K562 (cell line): ENCODE results near the gene SKIC8. TPM values are rescaled to one million over a fixed set of nuclear protein-coding genes. Genes with fewer than 3 reads are reported as not detected.

Experiments
- ID3 ChIP-seq, 2 experiments: fragments of 250-450 bp in 1 of 2; fragments of 450-650 bp in 1 of 2; sonication (Bioruptor Pico) in 1 of 2; IDR thresholded peaks; 2 replicates each; pipeline versions ENCODE4 v1.6.1 to v1.8.0; 2016 to 2021; ENCODE audit warnings: mild to moderate bottlenecking in 2 of 2, moderate library complexity in 2 of 2, missing compliant biosample characterization in 1 of 2, missing genetic modification characterization in 1 of 2
- NCOA4 ChIP-seq: fragments of 450-650 bp; IDR thresholded peaks from 2 replicates; pipeline ENCODE4 v1.6.1; 2018; ENCODE audit warnings: mild to moderate bottlenecking; ENCODE audit not compliant: partially characterized antibody
- POU5F1 ChIP-seq: fragments of 150-350 bp; IDR thresholded peaks from 2 replicates; pipeline ENCODE4 v1.6.1; 2014; ENCODE audit warnings: borderline replicate concordance, low read length, low read depth, mild to moderate bottlenecking; ENCODE audit not compliant: partially characterized antibody
- ZNF408 ChIP-seq: fragments of 250-450 bp; sonication (Bioruptor Pico); IDR thresholded peaks from 2 replicates; pipeline ENCODE4 v1.4.0; 2020; ENCODE audit warnings: low read depth, mild to moderate bottlenecking, moderate library complexity
- ZNF830 ChIP-seq: fragments of 250-450 bp; sonication (Bioruptor Pico); IDR thresholded peaks from 2 replicates; pipeline ENCODE4 v1.5.0; 2021; ENCODE audit warnings: mild to moderate bottlenecking
- polyA plus RNA-seq, 8 experiments: library from polyadenylated mRNA; depleted of rRNA in 4 of 8; stranded (reverse) in 5 of 8; unstranded in 3 of 8; fragments of >200 nt; fragmentation: Nextera tagmentation in 2 of 8; fragmentation: Illumina TruSeq in 1 of 8; extraction: Ambion mirVana in 2 of 8; extraction: Trizol in 1 of 8; gene quantifications; 2 replicates each; pipeline versions ENCODE4 v1.2.1 to v1.2.3, GENCODE V29; 2011 to 2014; ENCODE audit warnings: inconsistent platforms in 1 of 8, missing spikeins in 1 of 8
- total RNA-seq, 7 experiments: library from RNA; depleted of rRNA in 6 of 7; stranded (reverse); fragments of >200 nt in 6 of 7; fragmentation: Illumina TruSeq in 2 of 7; extraction: Trizol in 2 of 7; gene quantifications; 2 replicates each; pipeline versions ENCODE4 v1.2.1 to v1.2.3, GENCODE V29; 2011 to 2021; ENCODE audit warnings: low replicate concordance in 1 of 7
- TF ChIP-seq, protein P1 (sequence below), 2 experiments: fragments of 450-650 bp in 1 of 2; IDR thresholded peaks; 2 replicates each; pipeline ENCODE4 v1.6.1; 2011 to 2017; ENCODE audit warnings: low read depth in 2 of 2, antibody characterized with exemption in 1 of 2, borderline replicate concordance in 1 of 2, low read length in 1 of 2, mild to moderate bottlenecking in 1 of 2, mixed read lengths in 1 of 2; ENCODE audit not compliant: control insufficient read depth in 1 of 2
- TF ChIP-seq, protein P2 (sequence below): sonication (generic); formaldehyde crosslinking; IDR thresholded peaks from 2 replicates; pipeline ENCODE4 v1.8.1; 2023; ENCODE audit warnings: mild to moderate bottlenecking, missing genetic modification reagents
- TF ChIP-seq, protein P3 (sequence below): fragments of 450-650 bp; IDR thresholded peaks from 2 replicates; pipeline ENCODE4 v1.6.1; 2016; ENCODE audit warnings: borderline replicate concordance
- TF ChIP-seq, protein P4 (sequence below), 2 experiments: IDR thresholded peaks; 2 replicates each; pipeline ENCODE4 v1.6.1; 2012; ENCODE audit warnings: improper control_type of control experiment in 2 of 2, low read depth in 2 of 2, low read length in 2 of 2, borderline replicate concordance in 1 of 2

Gene SKIC8
- total and polyA plus RNA-seq, 9 of the 15 experiments (the other 6 are each of a cell fraction or from before 2014, with no cell fraction given): 79.5 to 389 (median 146) TPM

- TF ChIP-seq, protein P1, sequence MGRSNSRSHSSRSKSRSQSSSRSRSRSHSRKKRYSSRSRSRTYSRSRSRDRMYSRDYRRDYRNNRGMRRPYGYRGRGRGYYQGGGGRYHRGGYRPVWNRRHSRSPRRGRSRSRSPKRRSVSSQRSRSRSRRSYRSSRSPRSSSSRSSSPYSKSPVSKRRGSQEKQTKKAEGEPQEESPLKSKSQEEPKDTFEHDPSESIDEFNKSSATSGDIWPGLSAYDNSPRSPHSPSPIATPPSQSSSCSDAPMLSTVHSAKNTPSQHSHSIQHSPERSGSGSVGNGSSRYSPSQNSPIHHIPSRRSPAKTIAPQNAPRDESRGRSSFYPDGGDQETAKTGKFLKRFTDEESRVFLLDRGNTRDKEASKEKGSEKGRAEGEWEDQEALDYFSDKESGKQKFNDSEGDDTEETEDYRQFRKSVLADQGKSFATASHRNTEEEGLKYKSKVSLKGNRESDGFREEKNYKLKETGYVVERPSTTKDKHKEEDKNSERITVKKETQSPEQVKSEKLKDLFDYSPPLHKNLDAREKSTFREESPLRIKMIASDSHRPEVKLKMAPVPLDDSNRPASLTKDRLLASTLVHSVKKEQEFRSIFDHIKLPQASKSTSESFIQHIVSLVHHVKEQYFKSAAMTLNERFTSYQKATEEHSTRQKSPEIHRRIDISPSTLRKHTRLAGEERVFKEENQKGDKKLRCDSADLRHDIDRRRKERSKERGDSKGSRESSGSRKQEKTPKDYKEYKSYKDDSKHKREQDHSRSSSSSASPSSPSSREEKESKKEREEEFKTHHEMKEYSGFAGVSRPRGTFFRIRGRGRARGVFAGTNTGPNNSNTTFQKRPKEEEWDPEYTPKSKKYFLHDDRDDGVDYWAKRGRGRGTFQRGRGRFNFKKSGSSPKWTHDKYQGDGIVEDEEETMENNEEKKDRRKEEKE (IDR thresholded peaks at IDR 0.05; ENCODE audit: borderline replicate concordance in 1 of 2, control insufficient read depth in 1 of 2, low read depth in 2 of 2, low read length in 1 of 2): 0 out of 4 replicates have a peak, but pooled peaks of 1 of the 2 experiments have one; percentile 16
- no peak for TF ChIP-seq ZNF408 (CRISPR knock-in tag)
- TF ChIP-seq, protein P2, sequence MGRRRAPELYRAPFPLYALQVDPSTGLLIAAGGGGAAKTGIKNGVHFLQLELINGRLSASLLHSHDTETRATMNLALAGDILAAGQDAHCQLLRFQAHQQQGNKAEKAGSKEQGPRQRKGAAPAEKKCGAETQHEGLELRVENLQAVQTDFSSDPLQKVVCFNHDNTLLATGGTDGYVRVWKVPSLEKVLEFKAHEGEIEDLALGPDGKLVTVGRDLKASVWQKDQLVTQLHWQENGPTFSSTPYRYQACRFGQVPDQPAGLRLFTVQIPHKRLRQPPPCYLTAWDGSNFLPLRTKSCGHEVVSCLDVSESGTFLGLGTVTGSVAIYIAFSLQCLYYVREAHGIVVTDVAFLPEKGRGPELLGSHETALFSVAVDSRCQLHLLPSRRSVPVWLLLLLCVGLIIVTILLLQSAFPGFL: no peak
- TF ChIP-seq POU5F1: no peak
- TF ChIP-seq ZNF830: no peak
- TF ChIP-seq, protein P3, sequence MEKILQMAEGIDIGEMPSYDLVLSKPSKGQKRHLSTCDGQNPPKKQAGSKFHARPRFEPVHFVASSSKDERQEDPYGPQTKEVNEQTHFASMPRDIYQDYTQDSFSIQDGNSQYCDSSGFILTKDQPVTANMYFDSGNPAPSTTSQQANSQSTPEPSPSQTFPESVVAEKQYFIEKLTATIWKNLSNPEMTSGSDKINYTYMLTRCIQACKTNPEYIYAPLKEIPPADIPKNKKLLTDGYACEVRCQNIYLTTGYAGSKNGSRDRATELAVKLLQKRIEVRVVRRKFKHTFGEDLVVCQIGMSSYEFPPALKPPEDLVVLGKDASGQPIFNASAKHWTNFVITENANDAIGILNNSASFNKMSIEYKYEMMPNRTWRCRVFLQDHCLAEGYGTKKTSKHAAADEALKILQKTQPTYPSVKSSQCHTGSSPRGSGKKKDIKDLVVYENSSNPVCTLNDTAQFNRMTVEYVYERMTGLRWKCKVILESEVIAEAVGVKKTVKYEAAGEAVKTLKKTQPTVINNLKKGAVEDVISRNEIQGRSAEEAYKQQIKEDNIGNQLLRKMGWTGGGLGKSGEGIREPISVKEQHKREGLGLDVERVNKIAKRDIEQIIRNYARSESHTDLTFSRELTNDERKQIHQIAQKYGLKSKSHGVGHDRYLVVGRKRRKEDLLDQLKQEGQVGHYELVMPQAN: peak; percentile 98
- TF ChIP-seq, protein P4, sequence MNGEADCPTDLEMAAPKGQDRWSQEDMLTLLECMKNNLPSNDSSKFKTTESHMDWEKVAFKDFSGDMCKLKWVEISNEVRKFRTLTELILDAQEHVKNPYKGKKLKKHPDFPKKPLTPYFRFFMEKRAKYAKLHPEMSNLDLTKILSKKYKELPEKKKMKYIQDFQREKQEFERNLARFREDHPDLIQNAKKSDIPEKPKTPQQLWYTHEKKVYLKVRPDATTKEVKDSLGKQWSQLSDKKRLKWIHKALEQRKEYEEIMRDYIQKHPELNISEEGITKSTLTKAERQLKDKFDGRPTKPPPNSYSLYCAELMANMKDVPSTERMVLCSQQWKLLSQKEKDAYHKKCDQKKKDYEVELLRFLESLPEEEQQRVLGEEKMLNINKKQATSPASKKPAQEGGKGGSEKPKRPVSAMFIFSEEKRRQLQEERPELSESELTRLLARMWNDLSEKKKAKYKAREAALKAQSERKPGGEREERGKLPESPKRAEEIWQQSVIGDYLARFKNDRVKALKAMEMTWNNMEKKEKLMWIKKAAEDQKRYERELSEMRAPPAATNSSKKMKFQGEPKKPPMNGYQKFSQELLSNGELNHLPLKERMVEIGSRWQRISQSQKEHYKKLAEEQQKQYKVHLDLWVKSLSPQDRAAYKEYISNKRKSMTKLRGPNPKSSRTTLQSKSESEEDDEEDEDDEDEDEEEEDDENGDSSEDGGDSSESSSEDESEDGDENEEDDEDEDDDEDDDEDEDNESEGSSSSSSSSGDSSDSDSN (IDR thresholded peaks at IDR 0.05; ENCODE audit: borderline replicate concordance in 1 of 2, low read depth in 2 of 2, low read length in 2 of 2): 0 out of 4 replicates have a peak, but pooled peaks of 1 of the 2 experiments have one; percentile 46
- no peak for TF ChIP-seq ID3 (CRISPR knock-in tag; IDR thresholded peaks at IDR 0.05)
- TF ChIP-seq ID3 (tag; IDR thresholded peaks at IDR 0.05): no peak
- no peak for TF ChIP-seq NCOA4
Observed at GRCh38 chr15:78299101-78299930, at the start of gene SKIC8 (continued).
